ENCODE results near the gene GGTA1. TPM values are rescaled to one million over a fixed set of nuclear protein-coding genes. Genes with fewer than 3 reads are reported as not detected.
"Not testable (repeated sequence)": the region's sequence is repeated elsewhere in the genome, so short reads cannot be mapped to it uniquely, and the experiment has no call there.

Gene GGTA1
- total RNA-seq, 1 donor from 2014 or later, result 2.6 TPM

DNA sequence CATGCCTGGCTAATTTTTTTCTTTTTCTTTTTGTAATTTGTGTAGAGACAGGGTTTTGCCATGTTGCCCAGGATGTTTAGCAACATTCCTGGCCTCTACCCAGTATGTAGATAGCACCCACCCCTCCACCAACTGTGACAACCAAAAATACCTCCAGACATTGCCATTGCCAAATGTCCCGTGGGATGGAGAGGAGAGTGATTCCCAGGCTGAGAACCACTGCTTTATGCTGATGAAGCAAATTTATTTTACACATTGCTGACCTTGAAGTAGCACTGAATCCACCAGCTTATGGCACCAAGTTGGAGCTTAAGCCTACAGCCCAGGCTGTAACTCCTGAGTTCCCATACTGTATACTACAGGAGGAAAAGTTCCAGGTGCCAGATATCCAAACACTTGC is 58.5 kb downstream of the GGTA1 start:
- no peaks in the 10 kb centered on the region for H3K9me3 ChIP-seq
- H3K27me3 ChIP-seq, result no peaks in the 10 kb centered on the region
- DNase-seq (ENCODE audit: low spot score in 2 of 2), result no peak
- H3K36me3 ChIP-seq, result no peaks in the 10 kb centered on the region
- peaks cover 0 to 12% of the 10 kb centered on the region in 2 donors for H3K4me1 ChIP-seq
- intact Hi-C loops (cut with DNase I), result no loop called here
- H3K27ac ChIP-seq, result no peak overlapping the region
- TF ChIP-seq, protein P1, sequence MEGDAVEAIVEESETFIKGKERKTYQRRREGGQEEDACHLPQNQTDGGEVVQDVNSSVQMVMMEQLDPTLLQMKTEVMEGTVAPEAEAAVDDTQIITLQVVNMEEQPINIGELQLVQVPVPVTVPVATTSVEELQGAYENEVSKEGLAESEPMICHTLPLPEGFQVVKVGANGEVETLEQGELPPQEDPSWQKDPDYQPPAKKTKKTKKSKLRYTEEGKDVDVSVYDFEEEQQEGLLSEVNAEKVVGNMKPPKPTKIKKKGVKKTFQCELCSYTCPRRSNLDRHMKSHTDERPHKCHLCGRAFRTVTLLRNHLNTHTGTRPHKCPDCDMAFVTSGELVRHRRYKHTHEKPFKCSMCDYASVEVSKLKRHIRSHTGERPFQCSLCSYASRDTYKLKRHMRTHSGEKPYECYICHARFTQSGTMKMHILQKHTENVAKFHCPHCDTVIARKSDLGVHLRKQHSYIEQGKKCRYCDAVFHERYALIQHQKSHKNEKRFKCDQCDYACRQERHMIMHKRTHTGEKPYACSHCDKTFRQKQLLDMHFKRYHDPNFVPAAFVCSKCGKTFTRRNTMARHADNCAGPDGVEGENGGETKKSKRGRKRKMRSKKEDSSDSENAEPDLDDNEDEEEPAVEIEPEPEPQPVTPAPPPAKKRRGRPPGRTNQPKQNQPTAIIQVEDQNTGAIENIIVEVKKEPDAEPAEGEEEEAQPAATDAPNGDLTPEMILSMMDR (IDR thresholded peaks at IDR 0.05), result no peak
- H3K4me3 ChIP-seq, result no peak overlapping the region

DNA sequence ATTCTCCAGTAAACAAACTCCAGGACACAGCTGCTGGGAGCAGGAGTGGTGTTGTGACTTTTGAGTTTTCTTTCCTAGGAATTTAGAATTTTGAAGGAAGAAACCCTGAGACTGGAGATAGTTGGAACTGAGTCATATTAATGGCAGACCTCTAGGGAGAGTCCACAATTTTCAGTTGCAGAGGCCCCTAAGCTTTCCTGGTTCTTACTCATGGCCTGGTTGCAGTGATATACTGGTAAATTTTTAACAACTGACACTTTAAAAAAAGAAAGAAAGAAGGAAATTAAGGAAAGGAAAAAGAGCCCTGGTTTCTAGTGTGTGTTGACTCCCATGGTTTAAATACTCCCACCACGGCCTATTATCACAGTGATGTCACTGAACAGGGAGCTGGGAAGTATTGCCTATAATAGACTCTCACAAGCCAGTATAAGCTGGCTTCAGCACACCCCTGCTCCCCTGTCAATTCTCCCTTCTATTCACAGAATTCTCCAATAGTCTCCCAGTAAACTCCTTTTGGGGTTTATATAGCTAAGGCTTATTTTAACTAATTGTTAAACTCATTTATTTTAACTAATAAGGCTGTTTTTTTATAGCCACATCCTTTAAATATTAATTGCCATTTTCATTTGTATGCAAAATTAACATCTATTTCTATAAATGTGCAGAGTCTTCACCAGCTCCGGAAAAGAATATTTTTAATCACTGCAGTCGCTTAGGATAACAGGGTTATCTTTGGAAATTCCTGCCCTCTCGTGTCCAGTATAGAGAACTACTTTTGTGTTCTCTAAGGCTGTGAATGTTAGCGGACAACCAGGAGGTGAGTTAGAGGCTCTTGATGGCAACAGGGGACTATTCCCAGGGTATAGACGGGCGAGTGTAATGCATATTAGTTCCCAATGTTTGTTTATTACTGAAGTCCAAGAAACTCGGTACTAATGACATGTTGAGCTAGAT is 59.7 kb downstream of the GGTA1 start:
- no peaks in the 10 kb centered on the region for H3K27me3 ChIP-seq
- no peak for DNase-seq (ENCODE audit: low spot score in 2 of 2)
- no peaks in the 10 kb centered on the region for H3K36me3 ChIP-seq

DNA sequence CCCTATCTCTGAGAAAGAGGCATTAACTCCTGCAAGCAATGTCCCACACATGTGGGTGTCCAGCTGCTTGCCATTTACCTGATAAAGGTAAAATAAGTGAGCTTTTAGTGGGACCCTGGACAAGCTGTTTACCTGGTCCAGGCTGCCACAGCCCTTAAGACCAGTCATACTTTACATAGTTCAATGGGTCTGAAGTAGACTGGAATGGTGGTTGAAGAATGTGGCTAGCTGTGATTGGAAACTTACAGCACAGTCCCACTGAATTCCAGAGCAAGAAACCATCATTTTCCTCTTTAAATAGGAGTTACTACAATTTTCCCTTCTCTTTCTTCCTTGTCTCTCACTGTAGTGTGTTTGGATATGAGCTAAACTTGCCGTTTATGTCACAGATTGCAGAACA is 60.6 kb downstream of the GGTA1 start:
- Histone ChIP-seq H3K36me3 (no peaks in the 10 kb centered on the region), H3K4me3 (no peak overlapping the region), H3K27ac (no peak overlapping the region), H3K9me3 (no peaks in the 10 kb centered on the region), H3K4me1 (peaks cover 0 to 12% of the 10 kb centered on the region in 2 donors), H3K27me3 (no peaks in the 10 kb centered on the region)
- intact Hi-C loops (cut with DNase I), result no loop called here
- DNase-seq (ENCODE audit: low spot score in 2 of 2), result no peak
- TF ChIP-seq, protein P1 (IDR thresholded peaks at IDR 0.05), result no peak

More for the DNA sequence above, 59.7 kb downstream of the GGTA1 start:
- H3K4me3 ChIP-seq, result no peak overlapping the region
- H3K9me3 ChIP-seq, result no peaks in the 10 kb centered on the region
- intact Hi-C loops (cut with DNase I), result no loop called here
- TF ChIP-seq, protein P1 (IDR thresholded peaks at IDR 0.05), result peak; percentile 20 to 50 (median 35)
- H3K4me1 ChIP-seq, result peaks cover 0 to 12% of the 10 kb centered on the region in 2 donors
- H3K27ac ChIP-seq, result no peak overlapping the region

DNA sequence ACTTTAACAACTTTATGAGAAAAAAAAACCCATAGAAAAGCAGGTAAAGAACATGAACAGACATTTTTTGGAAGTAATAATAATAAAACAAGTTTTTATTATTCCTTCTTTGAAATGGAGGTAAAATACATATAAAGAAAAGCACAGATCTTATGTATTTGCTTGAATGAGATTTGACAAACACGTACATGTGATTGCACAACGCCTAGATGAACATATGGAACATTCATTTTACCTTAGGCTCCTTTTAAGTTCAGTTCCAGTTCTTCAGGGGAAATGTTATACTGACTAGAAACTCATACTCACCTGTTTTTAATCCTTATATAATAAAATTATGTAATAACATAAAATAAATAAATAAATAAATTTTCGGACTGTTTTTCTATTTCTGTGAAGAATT is 61.8 kb downstream of the GGTA1 start:
- TF ChIP-seq, protein P1 (IDR thresholded peaks at IDR 0.05), result no peak

DNA sequence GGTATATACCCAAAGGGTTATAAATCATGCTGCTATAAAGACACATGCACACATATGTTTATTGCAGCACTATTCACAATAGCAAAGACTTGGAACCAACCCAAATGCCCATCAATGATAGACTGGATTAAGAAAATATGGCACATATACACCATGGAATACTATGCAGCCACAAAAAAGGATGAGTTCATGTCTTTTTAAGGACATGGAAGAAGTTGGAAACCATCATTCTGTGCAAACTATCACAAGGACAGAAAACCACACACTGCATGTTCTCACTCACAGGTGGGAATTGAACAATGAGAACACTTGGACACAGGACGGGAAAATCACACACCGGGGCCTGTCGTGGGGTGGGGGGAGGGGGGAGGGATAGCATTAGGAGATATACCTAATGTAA is 62.6 kb downstream of the GGTA1 start:
- peaks cover 0 to 12% of the 10 kb centered on the region in 2 donors for H3K4me1 ChIP-seq
- H3K36me3 ChIP-seq; DNase-seq (ENCODE audit: low spot score in 2 of 2); H3K27me3 ChIP-seq; H3K4me3 ChIP-seq; H3K9me3 ChIP-seq; H3K27ac ChIP-seq; intact Hi-C loops (cut with DNase I): not testable (repeated sequence)

More for the DNA sequence above, 61.8 kb downstream of the GGTA1 start:
- Histone ChIP-seq H3K4me1 (peaks cover 0 to 12% of the 10 kb centered on the region in 2 donors), H3K9me3 (no peaks in the 10 kb centered on the region), H3K27ac (no peak overlapping the region), H3K36me3 (no peaks in the 10 kb centered on the region), H3K4me3 (no peak overlapping the region), H3K27me3 (no peaks in the 10 kb centered on the region)
- DNase-seq (ENCODE audit: low spot score in 2 of 2), result no peak
- intact Hi-C loops (cut with DNase I), result no loop called here

DNA sequence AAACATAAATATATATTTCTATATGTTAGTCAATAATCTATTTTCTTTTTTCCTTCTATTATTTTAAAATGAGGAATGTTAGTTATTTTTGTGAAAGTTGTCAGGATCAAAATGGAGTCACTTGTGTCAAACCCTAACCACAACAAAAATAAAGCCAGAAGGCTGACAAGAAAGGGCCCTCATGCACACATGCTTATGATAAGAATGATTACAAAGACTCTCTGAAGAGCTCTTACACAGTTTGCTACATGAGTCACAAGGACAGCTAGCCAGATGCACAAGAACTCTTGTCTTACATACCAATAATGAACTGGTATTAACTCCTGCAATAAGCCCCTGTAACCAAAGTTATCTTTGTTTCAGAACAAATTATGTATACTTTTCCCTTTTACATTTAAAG is 64.7 kb downstream of the GGTA1 start:
- intact Hi-C loops (cut with DNase I), result no loop called here
- Histone ChIP-seq H3K4me1 (peaks cover 0 to 3% of the 10 kb centered on the region in 2 donors), H3K27me3 (no peaks in the 10 kb centered on the region), H3K9me3 (no peaks in the 10 kb centered on the region), H3K36me3 (no peaks in the 10 kb centered on the region), H3K27ac (no peak overlapping the region), H3K4me3 (no peak overlapping the region)
- TF ChIP-seq, protein P1 (IDR thresholded peaks at IDR 0.05), result no peak
- no peak for DNase-seq (ENCODE audit: low spot score in 2 of 2)
